NCI-H526 (cell line): ENCODE measurements around the gene FCHSD2.
"Not testable (repeated sequence)": the region's sequence is repeated elsewhere in the genome, so short reads cannot be mapped to it uniquely, and the experiment has no call there.

Experiments used
- DNase-seq, 2 experiments: peaks; one replicate each; lab custom pipeline; 2025; lab: John Stamatoyannopoulos, UW

The FCHSD2 gene

DNA sequence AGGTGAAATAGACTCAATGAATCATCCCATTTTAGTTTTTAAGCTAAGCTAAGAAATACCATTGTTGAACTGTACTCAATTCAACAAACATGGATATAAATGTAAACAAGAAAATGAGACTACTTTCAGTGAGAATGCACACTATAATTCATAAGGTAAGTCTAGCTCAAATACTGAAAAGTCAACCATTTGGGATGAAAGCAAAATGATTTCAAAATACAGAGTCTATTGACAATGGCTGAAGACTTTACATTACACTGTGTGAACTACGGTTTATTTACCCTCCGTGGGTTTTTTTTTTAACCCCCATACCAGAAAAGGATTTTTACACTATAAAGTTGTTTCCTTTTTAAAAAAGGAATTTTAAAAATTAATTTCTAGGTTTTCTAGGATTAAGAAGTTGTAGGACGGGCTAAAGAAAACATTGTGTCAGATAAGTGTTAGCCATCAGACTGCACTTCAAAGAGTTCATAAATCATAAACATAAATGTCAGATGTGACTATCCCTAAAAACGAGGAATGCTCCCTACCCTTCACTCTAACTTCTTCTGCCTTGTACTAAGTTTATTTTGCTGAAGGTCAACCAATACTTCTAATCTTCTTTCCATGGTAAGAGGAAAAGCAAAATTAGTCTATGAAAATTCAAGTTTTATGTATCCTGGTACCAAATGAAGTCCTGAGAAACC is 83.0 kb downstream of the FCHSD2 start:
- DNase-seq, result no peak

GRCh38 chr11:73055655-73056354 is 86.3 kb downstream of the FCHSD2 start:
- DNase-seq, result no peak

- no peak for DNase-seq
Measured at GRCh38 chr11:73055002-73055401, 87.1 kb downstream of the FCHSD2 start.

DNA sequence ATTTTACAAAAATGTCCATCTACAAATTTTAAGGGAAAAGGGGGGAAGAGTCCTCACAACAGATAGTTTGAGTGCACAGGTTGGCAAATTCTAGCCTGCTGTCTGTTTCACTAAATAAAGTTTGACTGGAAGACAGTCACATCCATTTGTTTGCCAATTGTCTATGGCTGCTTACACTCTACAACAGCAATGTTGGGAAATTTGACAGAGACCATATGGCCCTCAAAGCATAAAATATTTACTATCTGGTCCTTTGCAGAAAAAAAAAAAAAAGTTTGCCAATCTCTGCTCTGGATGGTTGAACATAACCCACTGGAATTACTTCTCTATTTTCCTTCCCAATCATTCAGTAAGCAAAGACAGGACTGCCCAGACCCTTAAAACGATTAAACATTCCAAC is 88.2 kb downstream of the FCHSD2 start:
- no peak for DNase-seq

- no peak for DNase-seq
Measured at GRCh38 chr11:73048446-73048845, 93.7 kb downstream of the FCHSD2 start.

DNA sequence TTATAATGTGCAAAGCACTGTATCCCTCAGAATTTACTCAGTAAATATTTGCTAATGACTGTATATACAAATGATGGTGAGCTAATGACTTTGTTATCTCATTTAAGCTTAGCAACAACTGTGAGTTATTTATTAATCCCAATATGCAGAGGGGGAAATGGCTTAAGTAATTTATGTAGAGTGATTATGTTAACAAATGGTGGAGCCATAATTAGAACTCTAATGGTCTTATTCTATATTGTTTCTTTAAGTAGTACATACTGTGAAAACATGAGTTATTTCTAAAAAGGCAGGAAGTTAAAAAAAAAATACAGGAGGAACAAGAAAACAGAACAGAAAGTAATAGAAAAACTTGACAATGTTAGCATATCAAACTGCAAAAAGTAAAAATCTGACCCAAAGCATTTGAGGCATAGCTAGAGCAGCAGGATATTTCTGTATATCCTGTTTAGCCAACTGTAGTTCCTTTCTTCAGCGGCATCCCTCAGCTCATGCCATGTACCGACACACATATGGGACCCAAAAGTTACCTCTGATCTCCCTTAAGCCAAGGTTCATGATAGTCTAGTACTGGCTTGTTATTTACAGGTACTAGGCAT is 94.2 kb downstream of the FCHSD2 start:
- DNase-seq, result no peak

DNA sequence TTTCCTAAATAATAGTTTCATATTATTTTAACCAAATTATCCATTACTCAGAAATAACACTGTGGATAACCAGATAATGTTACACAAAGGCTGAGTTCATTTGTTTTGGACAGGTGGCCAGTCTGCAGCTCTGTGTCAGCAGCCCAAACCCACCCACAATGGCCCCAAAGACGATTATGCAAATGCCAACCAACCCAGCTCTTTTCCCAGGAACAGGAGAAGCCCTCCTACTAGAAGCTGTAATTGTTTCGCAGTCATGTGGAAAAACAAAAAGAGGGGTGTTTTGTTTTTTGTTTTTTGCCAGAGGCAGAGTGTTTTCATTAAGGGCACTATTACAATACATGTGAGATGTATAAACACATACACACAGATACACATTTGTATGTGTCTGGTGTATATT is 102.1 kb downstream of the FCHSD2 start:
- DNase-seq, result peak; percentile 84 to 94

DNA sequence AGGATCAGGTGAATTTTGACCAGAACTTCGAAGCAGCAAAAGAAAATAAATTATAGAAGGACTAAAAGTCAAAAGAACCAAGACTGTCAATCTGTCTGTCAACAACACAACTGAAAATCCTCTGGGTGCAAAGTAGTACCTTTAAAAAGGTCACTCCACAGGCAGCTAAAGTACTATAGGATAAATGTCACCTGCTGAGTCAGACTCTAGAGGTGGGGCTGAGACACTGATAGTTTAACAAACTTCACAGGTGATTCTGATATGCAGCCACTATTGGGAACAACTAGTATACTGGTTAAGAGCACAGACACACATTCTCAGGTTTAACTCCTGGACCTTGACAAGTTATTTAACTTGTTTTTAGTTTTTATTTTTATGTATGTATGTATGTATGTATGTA is 107.3 kb downstream of the FCHSD2 start:
- DNase-seq, result no peak

DNA sequence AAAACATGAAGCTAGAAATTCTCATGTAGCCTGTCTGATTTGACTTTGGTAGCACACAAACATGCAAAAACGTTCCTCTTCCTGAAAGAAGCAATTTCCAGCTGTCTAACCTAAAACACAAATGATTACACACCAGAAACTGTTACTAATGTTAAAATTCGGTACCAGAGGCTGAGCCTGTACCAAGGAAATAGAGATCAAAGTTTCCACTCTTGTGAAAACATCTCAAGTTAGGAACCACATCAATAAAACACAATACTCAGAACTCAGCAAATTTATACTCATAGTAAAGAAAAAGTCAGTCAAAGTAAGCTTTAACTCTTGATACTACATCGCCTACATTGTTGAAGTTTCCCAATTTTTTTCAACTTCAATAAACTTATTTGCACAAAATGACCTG is 107.8 kb downstream of the FCHSD2 start:
- DNase-seq, result no peak

- DNase-seq, result no peak
Measured at GRCh38 chr11:73030130-73030529, 112.0 kb downstream of the FCHSD2 start.

GRCh38 chr11:73029403-73029802 is 112.7 kb downstream of the FCHSD2 start:
- DNase-seq, result no peak

DNA sequence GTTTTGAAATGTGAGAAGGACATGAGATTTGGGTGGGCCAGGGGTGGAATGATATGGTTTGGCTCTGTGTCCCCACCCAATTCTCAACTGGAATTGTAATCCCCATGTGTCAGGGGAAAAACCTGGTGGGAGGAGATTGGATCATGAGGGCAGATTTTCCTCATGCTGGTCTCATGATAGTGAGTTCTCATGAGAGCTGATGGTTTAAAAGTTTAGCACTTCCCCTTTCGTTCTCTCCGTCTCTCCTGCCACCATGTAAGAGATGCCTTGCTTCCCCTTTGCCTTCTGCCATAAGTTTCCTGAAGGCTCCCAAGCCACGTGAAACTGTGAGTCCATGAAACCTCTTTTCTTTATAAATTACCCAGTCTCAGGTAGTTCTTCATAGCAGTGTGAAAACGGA is 113.5 kb downstream of the FCHSD2 start:
- no peak for DNase-seq

DNA sequence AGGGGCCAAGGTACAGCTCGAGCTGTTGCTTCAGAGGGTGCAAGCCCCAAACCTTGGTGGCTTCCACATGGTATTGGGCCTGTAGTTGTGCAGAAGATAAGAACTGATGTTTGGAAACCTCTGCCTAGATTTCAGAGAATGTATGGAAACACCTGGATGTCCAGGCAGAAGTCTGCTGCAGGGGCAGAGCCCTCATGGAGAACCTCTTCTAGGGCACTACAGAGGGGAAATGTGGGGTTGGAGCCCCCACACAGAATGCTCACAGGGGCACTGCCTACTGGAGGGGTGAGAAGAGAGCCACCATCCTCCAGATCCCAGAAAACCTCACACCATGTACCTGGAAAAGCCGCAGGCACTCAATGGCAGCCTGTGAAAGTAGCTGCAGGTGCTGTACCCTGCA is 114.3 kb downstream of the FCHSD2 start:
- not testable (repeated sequence) for DNase-seq

DNA sequence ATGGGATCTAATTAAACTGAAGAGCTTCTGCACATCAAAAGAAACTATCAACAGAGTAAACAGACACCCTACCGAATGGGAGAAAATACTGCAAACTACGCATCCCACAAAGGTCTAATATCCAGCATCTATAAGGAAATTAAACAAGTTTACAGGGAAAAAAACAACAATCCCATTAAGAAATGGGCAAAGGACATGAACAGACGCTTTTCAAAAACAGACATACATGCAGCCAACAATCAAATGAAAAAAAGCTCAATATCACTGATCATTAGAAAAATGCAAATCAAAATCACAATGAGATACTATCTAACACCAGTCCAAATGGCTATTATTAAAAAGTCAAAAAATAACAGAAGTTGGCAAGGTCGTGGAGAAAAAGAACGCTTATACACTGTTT is 117.5 kb downstream of the FCHSD2 start:
- DNase-seq, result no peak

DNA sequence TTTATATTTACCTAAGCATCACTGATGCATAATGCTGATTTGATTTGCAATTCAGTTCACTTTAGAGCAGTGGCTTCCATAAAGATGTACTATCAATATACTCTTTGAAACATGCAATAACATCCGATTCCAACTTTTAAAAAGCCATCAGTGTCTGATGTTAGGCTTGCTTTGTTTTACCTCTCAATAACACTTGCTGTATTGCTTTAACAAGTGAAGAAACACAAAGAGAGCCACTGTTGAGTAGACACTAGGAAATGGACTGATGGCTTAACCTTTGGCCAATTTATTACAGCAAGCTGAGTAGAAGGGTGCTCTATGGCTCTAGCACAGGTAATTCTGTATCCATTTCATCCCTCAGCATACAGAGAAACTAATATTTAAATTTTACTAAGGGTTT is 122.1 kb downstream of the FCHSD2 start:
- DNase-seq, result peak in 1 of 2 experiments; percentile 31

GRCh38 chr11:73019449-73019848 is 122.7 kb downstream of the FCHSD2 start:
- DNase-seq, result peak in 1 of 2 experiments; percentile 33

DNA sequence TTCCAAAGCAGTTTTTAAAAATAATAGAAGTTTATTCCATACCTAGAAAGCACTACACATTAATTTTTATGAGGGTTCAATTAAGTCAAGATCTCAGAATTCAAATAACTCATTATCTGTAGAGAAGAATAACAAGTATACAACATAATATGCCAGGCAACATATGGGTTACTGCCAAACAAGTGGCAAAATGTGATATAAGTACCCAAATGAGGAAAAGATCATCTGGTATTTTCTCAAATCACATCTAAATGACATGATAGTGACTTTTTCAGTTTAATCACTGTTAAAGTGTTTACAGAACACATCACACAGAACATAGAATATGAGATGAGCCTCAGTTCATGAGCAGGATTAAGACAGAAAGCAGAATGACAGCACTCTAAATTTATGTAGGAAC is 123.3 kb downstream of the FCHSD2 start:
- DNase-seq, result no peak

- DNase-seq, result no peak
Measured at GRCh38 chr11:73017024-73017751, 124.9 kb downstream of the FCHSD2 start.

DNA sequence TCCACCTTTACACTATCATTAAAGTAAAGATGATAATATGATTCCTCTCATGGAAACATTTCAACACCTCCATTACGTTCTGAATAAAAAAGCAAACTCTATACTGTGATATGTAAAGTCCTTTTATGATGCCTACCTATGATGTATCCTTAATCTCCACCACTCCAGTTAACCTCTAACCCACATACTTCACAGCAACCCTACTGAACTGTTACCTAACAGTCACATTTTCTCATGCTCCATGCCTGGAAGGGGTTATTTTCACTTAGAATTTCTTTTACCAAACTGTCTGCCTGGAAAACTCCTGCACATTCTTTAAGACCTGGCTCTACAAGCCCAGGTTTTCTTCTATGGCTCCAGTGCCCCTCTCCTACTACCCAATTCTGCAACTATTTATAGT is 129.1 kb downstream of the FCHSD2 start:
- DNase-seq, result no peak

- DNase-seq, result no peak
Measured at GRCh38 chr11:73012121-73012863, 129.8 kb downstream of the FCHSD2 start.

DNA sequence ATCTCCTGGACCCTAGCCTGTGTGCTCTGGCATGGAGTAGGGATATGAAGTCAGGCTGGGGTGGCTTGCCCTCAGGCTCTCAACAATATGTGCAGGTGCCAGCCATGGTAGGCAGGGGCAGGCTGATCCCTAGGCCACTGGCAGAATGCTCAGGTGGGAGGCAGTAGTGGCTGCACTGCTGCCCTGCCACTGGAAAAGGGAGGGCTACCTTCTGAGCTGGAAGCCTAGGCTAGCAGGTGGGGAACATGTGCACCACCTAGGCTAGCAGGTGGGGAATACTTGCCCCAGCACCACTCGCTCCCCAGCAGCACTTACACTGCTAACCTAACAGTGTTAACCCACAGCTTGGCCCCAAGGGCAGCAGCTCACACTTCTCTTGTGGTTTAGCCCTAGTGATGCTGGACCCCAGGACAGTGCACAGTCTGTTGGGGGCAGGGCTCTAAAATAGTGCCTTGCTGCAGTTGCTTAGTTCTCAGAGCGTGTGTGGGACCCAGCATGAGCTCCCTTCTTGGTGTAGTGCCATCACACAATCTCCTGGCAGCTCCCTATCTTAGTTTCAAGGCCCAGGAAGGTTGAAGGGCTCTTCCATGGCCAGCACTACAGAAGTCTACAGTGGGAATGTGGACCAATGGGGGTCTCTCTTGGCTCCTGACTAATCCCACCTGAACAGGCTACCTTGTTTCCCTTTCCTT is 130.8 kb downstream of the FCHSD2 start:
- DNase-seq, result no peak
